GM18505 (cell line): ENCODE measurements around the gene TMEM117.
"Not testable (repeated sequence)": the region's sequence is repeated elsewhere in the genome, so short reads cannot be mapped to it uniquely, and the experiment has no call there.

ENCODE experiments used
- ATAC-seq: cut with Tn5 transposase; IDR thresholded peaks from one replicate; pipeline ENCODE4 v1.9.1; 2021; ENCODE audit not compliant: unreplicated experiment
- POLR2A ChIP-seq: IDR thresholded peaks from 4 replicates; pipeline ENCODE4 v1.6.1; 2011; ENCODE audit warnings: borderline replicate concordance; ENCODE audit not compliant: insufficient read depth, insufficient read length; ENCODE audit errors: extremely low read depth

The TMEM117 gene

DNA sequence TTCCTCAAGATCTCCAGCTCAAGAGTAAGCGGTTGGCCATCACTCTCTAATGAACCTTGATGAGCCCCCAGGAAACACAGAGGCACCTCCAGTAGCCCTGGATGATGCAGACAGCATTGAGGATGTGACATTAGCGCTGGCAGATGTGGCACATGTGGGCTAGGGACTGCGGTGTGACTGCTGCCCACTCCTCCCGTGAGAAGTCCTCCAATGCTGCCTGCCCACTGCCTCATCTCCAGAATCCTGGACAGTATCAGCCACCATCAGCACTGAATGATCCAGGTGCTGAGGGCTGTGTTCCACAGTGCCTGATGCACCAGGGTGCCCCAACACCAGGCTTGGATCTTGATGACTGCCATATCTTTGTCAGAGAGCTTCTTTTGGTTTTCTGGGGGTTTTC is 412.6 kb downstream of the TMEM117 start:
- no peak for ATAC-seq
- no peak for TF ChIP-seq POLR2A

DNA sequence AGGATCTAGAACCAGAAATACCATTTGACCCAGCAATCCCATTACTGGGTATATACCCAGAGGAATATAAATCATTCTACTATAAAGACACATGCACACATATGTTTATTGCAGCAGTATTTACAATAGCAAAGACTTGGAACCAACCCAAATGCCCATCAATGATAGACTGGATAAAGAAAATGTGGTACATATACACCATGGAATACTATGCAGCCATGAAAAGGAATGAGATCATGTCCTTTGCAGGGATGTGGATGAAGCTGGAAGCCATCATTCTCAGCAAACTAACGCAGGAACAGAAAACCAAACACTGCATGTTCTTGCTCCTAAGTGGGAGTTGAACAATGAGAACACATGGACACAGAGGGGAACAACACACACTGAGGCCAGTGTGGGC is 414.6 kb downstream of the TMEM117 start:
- ATAC-seq, result not testable (repeated sequence)

DNA sequence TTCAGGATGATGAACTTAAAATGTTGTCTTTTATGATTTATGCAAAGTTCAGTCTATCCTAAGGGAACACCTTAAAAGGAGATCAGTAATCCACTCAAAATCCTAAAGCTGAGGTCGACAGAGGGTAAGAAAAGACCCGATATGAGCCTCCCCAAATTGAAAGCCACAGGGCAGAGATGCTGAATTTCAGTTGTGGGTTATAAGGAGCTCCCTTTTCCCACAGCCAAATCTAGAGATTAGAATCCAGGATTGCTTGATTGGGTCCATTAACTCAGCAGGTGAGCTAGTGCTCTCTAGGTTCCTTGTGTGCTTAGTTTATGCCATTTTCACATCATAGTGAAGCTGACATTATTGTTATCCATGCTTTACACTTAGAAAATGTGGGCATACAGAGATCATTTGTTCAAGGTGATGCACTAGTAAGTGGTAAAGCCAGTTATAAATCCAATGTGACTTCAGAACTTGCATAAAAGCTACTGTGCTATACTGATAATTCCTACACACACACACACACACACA is 417.5 kb downstream of the TMEM117 start:
- no peak for TF ChIP-seq POLR2A
- no peak for ATAC-seq

GRCh38 chr12:44258246-44258645 is 422.4 kb downstream of the TMEM117 start:
- no peak for TF ChIP-seq POLR2A
- no peak for ATAC-seq

GRCh38 chr12:44259890-44260289 is 424.0 kb downstream of the TMEM117 start:
- no peak for TF ChIP-seq POLR2A
- no peak for ATAC-seq

DNA sequence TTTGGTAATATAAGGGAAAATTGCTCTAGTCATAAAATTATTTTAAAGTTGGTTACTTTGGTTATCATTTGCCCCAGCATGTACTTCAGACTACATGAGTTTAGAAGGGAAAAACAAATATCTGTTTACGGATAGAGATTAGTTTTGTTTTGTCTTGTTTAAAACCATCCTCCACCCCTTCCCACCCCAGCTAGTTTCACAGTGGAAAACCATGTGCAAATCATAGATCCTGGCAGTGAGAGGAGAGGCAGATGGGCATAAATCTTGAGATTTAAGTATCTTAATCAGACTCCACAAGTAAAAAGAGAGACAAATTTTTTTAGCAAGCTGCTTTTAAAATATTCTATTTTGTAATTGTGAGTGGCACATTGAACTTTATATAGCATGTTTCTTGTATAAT is 424.7 kb downstream of the TMEM117 start:
- no peak for TF ChIP-seq POLR2A
- no peak for ATAC-seq

DNA sequence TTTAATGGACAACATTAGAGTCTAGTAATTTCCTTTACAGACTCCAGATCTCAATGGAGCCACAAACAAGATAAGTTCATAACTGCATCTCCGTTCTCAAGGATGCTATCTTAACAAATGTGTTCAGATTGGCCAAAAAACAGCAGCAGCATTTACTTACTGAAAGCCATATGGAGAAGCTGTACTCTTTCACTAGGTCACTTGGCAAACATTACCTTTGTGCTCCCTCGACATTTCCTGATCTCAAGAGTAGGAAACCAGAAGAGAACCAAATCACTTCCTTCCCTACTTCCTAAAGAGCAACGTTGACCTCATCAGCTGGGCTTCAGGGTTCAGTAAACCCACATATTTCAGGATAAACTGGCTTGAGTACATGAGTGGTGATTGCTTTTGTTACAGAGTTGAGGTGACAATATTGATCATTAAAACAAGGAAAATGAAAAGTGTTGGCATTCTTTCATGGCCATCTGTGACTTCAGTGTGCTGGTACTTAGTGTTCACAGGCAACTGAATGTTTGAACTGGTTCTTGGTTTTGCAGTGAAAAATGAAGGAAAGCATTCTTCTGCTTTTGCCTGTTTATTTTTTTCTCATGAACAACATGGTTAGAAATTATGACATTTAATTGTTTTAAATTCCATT is 449.6 kb downstream of the TMEM117 start:
- TF ChIP-seq POLR2A, result no peak
- ATAC-seq, result no peak

DNA sequence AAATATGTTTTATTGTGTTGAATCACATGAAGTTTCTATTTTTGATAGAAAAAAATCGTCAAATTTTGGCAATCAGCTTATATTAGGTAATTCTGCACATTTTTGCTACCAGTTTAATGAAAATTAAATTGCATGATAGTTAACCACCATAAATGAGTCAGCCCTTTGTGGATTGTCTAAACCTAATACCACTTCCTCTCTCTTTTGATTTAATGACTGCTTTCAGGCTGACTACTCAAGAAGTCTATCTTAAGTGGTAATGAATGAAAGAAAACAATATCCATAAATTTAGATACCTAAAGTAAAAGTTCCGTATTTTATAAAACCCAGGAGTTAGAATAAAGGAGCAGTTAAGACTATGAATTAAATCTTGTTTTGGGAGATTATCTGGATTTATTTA is 450.5 kb downstream of the TMEM117 start:
- no peak for ATAC-seq
- TF ChIP-seq POLR2A, result no peak

GRCh38 chr12:44286821-44287505 is 451.1 kb downstream of the TMEM117 start:
- no peak for TF ChIP-seq POLR2A
- no peak for ATAC-seq

DNA sequence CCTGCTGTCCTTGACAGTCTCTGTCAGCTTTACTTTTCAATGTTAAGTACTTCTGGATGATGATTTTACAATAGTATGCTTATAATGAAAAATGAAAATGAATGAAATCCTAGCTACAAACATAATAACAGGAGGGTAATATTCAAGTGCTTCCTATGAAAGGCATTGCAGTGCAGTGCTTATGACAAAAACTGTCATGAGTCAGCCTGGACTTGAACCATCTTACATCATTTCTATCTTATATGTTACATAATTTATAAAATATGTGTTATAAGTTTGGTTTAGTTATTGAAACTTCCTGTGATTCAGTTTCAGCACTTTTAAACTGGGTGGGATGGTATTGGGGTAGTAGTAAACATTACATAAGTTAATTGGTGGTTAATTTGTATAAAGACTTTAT is 451.7 kb downstream of the TMEM117 start:
- ATAC-seq, result no peak
- no peak for TF ChIP-seq POLR2A

GRCh38 chr12:44294649-44295048 is 458.8 kb downstream of the TMEM117 start:
- no peak for TF ChIP-seq POLR2A

DNA sequence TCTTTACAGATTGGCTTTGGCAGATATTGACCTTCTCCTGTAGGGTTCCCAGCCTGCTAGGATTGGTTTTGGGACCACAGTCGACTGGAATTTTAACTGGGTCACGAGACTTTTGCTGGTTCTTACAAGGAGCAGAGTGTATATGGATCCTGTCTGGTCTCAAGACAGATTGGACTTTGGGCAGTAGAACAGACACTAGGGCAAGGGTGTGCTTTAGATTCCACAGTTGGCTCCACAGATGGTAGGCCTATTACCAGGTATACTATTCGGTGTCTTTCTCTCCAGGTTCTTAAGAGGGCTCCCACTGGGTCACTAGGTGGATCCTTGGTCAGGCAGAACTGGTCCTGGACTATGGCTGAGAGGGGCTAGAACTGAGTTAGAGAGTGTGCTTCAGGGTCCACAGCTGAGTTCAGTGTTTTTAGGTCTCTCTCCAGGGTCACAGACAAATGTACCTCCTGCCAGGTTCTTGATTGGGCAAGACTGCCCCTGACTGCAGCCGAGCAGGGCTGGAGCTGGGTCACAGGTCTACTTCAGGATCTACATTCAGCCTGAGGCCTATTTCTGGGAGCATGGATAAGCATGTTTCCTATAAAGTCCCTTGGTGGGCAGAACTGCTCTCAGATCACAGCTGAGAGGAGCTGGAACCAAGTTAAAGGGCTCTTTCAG is 460.2 kb downstream of the TMEM117 start:
- no peak for ATAC-seq
- no peak for TF ChIP-seq POLR2A

More at GRCh38 chr12:44294649-44295048, 458.8 kb downstream of the TMEM117 start:
- peak; percentile 96 for ATAC-seq

- TF ChIP-seq POLR2A, result no peak
- ATAC-seq, result no peak
Observed at GRCh38 chr12:44296624-44297197, 460.8 kb downstream of the TMEM117 start.
